ENCODE measurements around the gene KRT3.
"Not testable (repeated sequence)": the region's sequence is repeated elsewhere in the genome, so short reads cannot be mapped to it uniquely, and the experiment has no call there.

KRT3 gene

DNA sequence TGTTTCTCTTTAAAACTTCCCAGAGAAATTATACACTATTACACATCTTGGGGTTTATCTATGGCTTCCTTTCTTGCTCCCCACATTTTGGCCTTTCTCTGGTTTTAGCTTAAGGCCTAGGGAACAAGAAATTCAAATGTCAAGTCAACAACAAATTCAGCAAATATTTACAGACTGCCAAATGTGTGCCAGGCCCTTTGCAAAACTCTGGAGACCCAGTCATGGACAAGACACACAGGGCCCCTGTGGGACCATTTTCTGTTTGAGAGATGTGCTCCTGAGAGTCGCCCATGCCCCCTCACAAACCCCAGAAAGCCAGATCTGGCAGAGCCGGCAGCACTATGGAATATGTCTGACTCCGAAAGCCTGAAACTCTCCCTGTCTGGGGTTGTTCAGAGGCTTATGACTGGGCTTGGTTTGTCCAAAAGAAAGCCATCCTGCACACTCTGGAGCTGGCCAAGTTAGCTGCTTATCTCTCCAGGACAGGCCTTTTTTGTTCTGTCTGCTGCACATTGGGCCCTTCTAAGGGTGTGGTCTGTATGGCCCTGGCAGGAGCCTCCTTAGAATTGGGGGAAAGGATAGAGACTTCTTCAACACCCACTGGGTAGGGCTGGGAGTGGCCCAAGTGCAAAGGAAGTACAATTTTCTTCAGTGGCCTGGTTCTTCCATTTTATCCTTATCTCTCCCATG lies 1.1 kb upstream of the KRT3 start:
- DNase-seq: no peak

- no peak for DNase-seq
Observed at GRCh38 chr12:52796429-52796794, 495 bp upstream of the KRT3 start.

DNA sequence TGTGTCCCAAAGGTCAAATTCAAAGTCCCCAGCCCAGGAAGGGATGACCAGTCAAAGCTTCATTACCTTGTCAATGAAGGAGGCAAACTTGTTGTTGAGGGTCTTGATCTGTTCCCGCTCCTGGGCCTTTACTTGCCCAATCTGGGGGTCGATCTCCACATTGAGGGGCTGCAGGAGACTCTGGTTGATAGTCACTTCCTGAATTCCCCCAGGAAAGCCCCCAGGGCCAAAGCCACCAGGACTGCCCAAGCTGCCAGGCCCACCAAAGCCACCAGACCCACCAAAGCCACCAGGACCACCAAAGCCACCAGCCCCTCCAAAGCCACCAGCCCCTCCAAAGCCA lies 614 bp downstream of the KRT3 start:
- DNase-seq: not testable (repeated sequence)

DNA sequence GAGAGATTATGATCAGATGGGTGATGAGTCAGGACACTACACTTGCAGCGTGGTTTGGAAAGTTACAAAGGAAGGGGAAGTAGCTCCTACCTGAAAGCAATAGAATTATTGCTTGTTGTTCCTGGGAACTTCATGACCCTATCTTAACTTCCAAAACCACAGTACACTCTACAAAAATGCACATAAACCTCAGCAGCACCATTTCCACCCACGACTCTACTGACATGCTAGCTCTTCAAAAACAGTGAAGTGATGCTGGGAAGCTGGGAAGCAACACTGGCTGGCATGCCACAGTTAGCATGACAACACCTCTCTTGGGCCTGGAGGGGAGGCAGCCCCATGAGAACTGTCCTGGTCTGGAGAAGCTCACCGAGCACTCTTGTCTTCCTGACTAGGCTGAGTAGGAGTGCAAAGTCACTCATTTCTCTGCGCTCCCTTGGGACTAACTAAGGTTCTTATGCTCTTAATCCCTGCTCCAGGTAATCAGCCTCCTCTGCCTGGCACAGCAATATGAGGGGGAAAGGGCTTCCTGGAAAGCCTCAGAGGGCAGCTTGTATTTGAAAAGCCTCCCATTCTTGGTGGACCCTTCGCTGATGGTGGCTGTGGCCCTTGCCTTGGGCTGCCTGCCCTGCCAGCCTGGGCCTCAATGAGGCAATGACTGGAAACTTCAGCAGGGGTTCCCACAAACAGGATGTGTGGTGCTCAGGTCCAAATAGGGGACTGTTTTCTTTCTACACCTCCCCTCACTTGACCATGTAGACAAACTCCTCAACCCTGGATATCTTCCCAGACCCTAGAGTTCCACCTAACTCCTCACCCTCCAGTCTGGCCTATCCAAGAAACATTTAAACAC lies 1.2 kb downstream of the KRT3 start:
- DNase-seq: no peak

- DNase-seq: no peak
Observed at GRCh38 chr12:52792185-52793029, 3.5 kb downstream of the KRT3 start.

DNA sequence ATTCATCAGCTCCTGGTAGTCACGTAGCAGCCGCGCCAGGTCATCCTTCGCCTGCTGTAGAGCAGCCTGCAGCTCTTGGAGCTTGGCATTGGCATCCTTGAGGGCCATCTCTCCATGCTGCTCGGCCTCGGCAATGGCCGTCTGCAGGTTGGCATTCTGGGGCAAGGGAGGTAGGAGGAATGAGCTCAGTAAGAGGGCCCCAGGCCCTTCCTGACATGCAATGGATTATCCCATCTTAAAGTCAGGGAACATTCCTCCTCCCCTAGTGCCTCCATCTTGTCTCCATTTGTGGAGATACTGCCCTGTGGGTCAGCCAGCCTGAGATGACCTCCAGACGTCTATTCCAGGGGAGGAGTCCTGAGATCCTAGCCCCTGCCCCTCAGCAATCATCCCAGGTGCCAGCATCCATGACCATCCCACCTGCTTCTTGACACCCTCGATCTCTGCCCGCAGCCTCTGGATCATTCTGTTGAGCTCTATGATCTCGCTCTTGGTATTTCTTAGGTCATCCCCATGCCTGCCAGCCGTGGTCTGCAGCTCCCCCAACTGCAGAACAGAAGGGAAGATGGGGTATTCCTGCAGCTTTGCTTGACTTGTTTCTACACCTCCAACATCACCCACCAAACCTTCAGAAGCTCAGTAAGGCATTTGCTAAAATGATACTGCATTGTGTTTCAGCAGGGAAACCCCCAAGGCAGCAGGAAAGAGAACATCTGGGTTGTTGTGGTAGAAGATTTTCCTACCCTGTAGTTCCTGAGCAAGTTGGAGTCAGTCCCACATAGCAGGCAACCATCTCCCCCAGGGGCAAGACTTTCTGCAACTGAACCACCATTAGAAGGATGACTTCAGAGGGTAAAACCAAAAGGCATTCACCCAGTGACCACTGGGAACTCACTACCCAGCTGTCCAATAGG lies 4.4 kb downstream of the KRT3 start:
- DNase-seq: no peak

- DNase-seq: no peak
Observed at GRCh38 chr12:52790427-52791270, 5.3 kb downstream of the KRT3 start.

- no peak for DNase-seq
Observed at GRCh38 chr12:52789637-52790426, 6.1 kb downstream of the KRT3 start.

- no peak for DNase-seq
Observed at GRCh38 chr12:52788876-52789636, 6.9 kb downstream of the KRT3 start.

- DNase-seq: no peak
Observed at GRCh38 chr12:52788192-52788875, 7.6 kb downstream of the KRT3 start.

DNA sequence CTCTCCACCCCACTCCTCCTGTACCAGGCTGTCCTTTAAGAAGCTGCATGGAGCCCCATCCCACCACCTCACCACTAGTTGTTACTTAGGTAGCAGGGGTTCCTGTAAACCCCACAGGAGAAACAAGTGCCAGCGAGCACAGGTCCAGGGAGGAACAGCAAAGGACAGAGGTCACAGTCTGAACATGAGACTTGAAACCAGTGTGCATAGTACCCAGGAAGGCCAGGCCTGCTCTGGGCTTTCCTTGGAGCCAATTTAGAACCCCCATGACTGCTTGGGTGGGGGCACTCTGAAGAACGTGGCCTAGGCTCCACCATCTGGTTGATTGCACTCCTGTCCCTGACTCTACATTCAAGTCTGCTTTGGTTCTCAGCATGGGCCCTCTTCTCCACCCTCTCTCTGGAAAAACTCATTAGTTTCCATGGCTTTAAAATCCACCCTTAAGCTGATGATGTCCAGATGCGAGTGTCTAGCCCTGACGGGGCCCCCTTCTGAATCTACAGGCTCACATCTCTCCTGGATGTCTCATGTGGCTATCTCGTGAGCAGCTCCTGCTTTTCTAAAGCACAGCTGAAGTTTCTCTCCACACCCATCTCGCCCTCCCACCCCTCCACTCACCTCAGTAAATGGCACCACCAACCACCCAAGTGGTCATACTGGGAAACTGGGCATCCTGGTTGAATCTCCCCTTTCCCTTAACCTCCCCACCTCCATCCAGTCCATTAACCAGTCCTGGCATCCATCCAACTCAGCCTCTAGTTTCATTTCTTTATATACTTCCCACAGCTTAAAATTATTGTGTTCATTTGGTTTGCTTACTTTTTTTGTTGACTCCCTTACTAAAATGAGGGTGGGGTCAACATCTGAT lies 8.4 kb downstream of the KRT3 start:
- DNase-seq: no peak

- DNase-seq: no peak
Observed at GRCh38 chr12:52784909-52785308, 11.0 kb downstream of the KRT3 start.

GRCh38 chr12:52783563-52784316 lies 12.2 kb downstream of the KRT3 start:
- DNase-seq: no peak

- no peak for DNase-seq
Observed at GRCh38 chr12:52782502-52782901, 13.4 kb downstream of the KRT3 start.

DNA sequence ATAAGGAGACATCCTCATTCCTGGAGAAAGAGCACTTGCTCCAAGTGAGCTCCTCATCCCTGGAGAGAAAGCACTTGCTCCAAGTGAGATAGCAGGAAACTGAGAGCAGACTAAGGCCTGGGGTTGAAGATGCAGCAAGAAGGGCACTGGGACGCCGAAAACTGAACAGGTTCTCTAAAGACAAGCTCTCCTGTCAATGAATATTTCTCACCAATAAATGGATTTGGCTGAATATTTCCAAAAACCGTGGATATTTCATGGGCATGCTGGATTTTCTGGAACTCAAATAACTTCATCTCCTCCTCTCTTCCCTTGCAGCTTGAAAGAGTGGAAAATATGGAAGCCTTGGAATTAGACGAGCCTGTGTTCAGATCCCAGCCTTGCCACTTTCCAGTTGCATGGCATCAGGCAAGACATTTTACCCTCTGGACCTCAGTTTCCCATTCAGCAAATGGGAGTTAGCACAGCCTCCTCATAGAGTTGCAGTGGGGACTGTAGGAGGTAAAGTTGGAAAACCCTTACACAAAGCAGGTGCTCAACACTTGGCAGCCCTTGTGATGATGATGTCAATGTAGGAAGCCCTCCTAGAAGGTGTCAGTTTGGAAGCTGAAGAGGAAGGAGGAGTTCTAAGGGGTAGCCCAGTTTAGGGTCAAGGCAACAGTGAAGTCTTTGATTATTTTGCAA lies 14.4 kb downstream of the KRT3 start:
- no peak for DNase-seq

DNA sequence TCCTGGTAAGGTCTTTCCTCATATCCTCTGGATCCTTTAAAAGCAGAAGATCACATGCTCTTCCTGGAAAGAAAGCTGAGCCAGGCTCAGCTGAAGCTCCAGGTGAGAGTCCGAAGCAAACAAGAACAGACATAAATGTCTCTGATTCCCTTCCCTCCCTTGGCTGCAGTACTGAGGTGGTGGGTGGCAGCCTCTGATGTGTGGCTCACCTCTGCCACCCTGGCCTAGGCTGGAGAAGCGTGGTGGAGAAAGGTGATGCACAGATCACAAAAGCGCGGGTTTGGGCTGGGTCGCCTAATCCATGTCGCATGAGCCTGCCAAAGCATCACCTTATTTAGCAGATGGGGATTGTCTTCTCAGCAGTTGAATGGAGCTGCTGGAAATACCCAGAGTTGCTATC lies 16.0 kb downstream of the KRT3 start:
- no peak for DNase-seq

DNA sequence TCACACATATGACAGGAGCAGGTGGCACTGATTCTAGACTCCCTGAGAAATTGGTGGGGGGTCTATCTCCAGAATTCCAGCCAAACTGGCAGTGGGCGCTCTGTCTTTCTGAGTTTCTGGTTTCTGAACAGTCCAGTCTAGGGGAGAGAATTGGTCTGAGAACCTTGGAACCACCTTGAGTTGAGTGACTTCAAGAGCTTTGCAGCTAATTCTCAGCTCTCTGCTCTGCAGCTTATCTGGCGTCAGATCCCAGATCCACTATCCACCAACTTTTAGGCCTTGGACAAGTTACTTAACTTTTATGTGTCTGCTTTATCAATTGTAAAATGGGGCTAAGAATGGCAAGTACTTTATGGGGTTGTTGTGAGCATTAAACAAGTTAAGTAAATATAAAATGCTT lies 17.1 kb downstream of the KRT3 start:
- no peak for DNase-seq

All from activated CD4-positive, alpha-beta T cell treated with anti-CD3 and anti-CD28 coated beads, Interleukin-2, amount 50 U/mL, for 4 hours (primary cell).